GM12801 (cell line): Measurements from ENCODE around the gene BTRC.

ENCODE experiments used
- CTCF ChIP-seq: IDR thresholded peaks from one replicate; pipeline ENCODE4 v1.5.1; 2011; ENCODE audit warnings: control low read depth; ENCODE audit not compliant: insufficient read length; ENCODE audit errors: extremely low read depth

Gene BTRC

DNA sequence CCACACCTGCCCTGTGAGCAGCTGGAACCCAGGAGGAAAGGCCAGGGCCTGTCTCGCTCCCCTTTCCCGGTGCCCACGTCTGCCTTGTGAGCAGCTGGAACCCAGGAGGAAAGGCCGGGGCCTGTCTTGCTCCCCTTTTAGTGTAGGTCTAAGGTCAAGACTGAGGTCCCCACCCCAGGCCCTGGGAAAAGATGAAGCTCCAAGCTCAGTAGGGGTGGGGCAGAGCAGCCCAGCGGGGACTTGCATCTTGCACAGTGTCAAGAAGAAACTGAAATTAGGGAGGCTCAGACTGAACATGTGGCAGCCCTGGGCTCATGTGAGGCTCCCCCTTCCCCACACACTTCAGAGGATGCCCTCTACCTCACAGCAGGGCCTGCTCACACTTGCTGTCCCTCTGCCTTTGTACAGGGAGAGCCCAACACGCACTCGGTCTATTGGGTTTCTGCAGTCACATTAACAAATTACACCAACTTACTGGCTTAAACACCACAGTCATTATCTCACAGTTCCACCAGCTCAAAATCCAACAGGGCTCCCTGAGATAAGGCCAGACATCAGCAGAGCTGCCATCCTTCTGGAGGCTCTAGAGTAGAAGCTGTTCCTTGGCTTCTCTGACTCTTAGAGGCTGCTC, 221.7 kb downstream of the BTRC start:
- TF ChIP-seq CTCF: no peak

DNA sequence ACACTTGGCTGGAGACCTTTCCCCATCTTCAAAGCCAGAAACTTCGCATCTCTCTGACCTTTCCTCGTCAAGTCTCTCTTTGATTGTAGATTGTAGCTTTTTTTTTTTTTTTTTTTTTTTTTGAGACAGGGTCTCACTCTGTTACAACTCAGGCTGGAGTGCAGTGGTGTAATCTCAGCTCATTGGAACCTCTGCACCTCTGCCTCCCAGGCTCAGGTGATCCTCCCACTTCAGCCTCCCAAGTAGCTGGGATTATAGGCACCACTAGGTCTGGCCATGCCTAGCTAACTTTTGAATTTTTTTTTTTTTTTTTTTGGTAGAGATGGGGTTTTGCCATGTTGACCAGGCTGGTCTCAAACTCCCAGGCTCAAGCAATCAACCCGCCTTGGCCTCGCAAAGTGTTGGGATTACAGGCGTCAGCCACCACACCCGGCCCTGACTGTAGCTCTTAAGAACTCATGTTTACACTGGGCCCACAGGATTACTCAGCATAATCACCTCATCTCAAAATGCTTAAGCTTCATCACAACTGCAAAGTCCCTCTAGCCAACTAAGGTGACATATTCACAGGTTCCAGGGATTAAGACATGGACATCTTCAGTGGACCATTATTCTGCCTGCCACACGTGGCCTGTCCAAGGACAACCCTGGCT, 222.4 kb downstream of the BTRC start:
- no peak for TF ChIP-seq CTCF

DNA sequence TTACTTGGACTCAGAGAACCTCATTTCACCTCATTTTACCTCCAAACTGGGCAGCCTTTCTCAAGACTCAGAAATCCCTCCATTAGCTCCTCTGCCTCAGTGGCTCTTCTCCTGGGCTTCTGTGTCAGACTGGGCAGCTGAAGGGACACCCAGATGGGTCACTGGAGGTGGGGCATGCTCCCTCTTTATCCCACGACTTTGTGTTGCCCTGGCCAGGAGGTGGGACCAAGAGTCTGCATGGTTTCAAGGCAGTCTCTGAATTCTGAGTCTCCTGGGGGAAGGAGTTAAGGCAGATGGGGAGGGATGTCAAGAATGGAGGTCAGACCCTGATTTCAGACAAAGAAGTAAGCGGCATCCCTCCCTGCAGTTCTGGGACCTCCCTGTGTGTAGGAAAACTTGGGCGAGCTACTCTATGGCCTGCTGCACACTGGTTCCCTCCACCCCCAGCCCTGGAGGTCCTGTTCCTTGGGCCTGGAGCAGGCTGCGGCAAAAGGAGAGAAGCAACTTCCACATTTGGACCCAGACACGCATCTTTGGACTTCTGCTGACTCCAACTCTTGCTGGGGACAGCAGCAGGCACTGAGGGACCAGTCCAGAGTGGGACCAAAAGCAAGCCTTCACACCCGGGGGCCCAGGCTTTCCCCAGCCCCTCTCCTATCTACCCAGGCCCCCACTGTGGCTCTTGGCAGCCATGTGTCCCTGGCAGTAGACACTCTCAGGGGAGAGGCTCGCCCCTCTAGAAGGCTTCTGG, 223.3 kb downstream of the BTRC start:
- no peak for TF ChIP-seq CTCF

DNA sequence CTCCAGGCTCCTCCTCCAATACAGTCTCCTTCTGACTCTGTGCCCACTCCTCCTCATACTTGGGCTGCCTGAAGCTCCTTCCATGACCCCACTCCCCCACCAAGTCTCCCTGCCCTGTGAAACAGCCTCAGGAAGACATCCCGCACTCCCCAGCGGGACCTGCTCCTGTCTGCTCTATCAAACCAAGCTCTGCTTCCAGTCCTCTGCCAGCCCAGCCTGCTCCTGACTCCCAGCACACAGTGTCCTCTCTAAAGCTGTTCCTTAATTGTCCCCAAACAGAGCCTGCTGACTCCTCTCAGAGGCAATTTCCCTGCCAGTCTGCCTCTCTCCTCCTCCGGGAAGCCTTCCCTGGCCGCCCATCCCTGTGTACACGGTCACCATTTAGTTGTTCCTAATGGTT, 224.2 kb downstream of the BTRC start:
- TF ChIP-seq CTCF: no peak

DNA sequence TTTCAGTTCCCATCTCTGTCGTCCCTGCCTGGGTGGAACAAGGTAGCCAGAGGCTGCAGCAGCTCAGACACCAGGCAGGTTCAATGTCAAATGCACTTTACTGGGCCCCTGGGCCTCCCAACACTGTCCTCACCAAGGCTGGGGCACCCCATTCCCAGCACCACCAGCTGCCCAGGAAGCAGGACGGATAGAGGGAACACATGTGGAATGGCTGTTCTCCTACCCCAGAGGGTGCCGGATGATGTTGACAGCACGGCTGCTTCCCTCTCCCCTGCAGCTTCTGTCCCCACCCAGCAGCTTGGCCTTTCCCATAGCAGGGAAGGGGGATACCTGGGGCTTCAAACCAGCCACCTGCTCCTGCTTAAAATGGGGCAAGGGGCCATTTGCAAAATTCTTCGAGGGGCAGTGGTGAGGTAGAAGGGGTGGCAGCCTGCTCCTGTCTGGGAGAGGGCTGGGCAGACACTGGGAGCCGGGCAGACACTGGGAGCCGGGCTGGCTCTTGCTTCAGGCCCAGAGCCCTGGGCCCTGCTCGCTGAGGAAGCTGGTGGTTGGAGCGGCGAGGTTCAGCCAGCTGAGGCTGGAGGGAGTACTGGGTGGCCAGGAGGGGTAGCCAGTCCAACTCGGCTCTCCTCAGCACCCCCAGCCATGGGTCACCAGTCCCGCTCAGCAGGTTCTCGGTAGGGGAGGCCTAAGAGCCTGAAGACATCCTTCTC, 225.0 kb downstream of the BTRC start:
- TF ChIP-seq CTCF: no peak

DNA sequence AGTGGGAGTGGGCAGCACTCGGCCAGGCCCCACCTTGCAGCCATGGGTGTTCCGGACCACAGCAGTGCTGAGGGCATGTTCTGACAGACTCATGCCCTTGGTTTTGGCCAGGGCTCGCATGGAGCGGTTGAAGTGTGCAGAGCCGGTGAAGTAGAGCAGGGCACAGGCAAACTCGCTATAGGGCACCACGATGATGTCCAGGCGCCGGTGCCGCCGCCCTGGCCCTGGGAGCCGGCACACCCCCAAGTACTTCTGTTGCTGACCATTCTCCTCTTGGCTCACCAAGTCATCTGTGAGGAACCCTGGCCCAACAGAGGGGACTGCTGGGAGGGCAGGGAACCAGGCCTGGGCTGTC, 225.5 kb downstream of the BTRC start:
- TF ChIP-seq CTCF: no peak
